GM21423 (cell line): ENCODE measurements around the gene STH.

Experiments used
- ATAC-seq: cut with Tn5 transposase; IDR thresholded peaks from one replicate; pipeline ENCODE4 v1.9.1; 2021; ENCODE audit warnings: mild to moderate bottlenecking, moderate library complexity; ENCODE audit not compliant: unreplicated experiment

The STH gene

GRCh38 chr17:46025060-46025459, 26.0 kb downstream of the STH start:
- ATAC-seq: no peak

GRCh38 chr17:46025510-46026165, 26.6 kb downstream of the STH start:
- no peak for ATAC-seq

- no peak for ATAC-seq
Measured at GRCh38 chr17:46026166-46027047, 27.4 kb downstream of the STH start.

- ATAC-seq: no peak
Measured at GRCh38 chr17:46027048-46027975, 28.3 kb downstream of the STH start.

- ATAC-seq: no peak
Measured at GRCh38 chr17:46027976-46028325, 28.9 kb downstream of the STH start.

GRCh38 chr17:46028374-46028773, 29.3 kb downstream of the STH start:
- ATAC-seq: no peak

- ATAC-seq: no peak
Measured at GRCh38 chr17:46028981-46029565, 30.0 kb downstream of the STH start.

- ATAC-seq: no peak
Measured at GRCh38 chr17:46029627-46030026, 30.6 kb downstream of the STH start.

- no peak for ATAC-seq
Measured at GRCh38 chr17:46030752-46031151, 31.7 kb downstream of the STH start.

GRCh38 chr17:46031440-46031839, 32.4 kb downstream of the STH start:
- no peak for ATAC-seq

- ATAC-seq: no peak
Measured at GRCh38 chr17:46031920-46032319, 32.9 kb downstream of the STH start.

GRCh38 chr17:46032909-46033308, 33.9 kb downstream of the STH start:
- ATAC-seq: no peak

- no peak for ATAC-seq
Measured at GRCh38 chr17:46033392-46033791, 34.3 kb downstream of the STH start.

GRCh38 chr17:46035112-46035818, 36.2 kb downstream of the STH start:
- peak; percentile 43 for ATAC-seq

GRCh38 chr17:46036491-46036890, 37.4 kb downstream of the STH start:
- ATAC-seq: no peak

- ATAC-seq: no peak
Measured at GRCh38 chr17:46037722-46038255, 38.7 kb downstream of the STH start.

GRCh38 chr17:46038414-46038813, 39.4 kb downstream of the STH start:
- ATAC-seq: no peak

- no peak for ATAC-seq
Measured at GRCh38 chr17:46038937-46039336, 39.9 kb downstream of the STH start.

GRCh38 chr17:46039592-46040186, 40.6 kb downstream of the STH start:
- no peak for ATAC-seq

GRCh38 chr17:46042246-46042645, 43.2 kb downstream of the STH start:
- ATAC-seq: no peak
